ENCODE measurements around the gene MPZL3. TPM values are rescaled to one million over a fixed set of nuclear protein-coding genes. Genes with fewer than 3 reads are reported as not detected.

The MPZL3 gene
- total RNA-seq, 1 donor from 2014 or later, result 8.5 TPM

DNA sequence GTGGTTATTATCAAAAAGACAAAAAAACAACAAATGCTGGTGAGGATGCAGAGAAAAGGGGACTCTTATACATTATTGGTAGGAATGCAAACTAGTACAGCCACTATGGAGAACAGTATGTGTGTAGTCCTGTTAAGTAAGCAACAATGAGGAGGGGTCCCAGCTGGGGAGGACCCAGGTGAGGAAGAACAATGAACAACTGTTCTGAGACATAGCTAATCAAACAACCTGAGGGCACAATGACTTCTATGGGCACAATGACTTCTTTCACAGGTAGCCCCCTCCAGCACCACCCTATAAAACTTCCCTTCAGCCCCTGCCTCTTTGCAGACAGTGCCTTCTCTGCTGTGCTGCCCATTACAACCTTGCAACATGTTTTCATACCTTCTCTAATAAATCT lies 32.9 kb downstream of the MPZL3 start:
- peaks cover 6% of the 10 kb centered on the region for H3K27me3 Mint-ChIP-seq (ENCODE audit: low read depth, unreplicated experiment)
- no peak overlapping the region for H2AFZ ChIP-seq (ENCODE audit: low read depth, low read length)
- H3K9ac ChIP-seq (ENCODE audit: low read length), result no peak overlapping the region

DNA sequence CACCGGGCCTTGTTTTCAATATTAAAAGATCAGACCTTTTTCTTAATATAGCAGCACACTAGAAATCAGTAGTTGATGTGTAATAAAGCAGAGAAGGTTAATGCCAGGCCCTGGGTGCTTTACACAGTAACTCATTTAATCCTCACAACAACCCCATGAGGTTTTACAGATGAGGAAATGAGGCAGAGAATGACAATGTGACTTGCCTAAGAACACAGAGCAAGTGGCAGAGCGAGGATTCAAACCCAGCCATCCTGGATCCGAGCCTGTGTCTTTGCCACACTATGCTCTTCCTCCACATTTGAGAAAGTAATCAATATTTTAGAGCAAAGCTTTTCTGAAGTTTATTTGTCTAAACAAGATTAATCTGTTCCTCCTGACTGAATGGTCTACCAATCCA lies 34.6 kb downstream of the MPZL3 start:
- no peaks in the 10 kb centered on the region for H3K9me3 ChIP-seq (ENCODE audit: insufficient read depth, low read depth, low read length)
- no peaks in the 10 kb centered on the region for H3K4me1 ChIP-seq (ENCODE audit: insufficient read depth, low read length)
- H3K79me2 ChIP-seq (ENCODE audit: insufficient read depth, low read length), result no peaks in the 10 kb centered on the region
- H4K20me1 ChIP-seq (ENCODE audit: insufficient read depth, low read length), result no peaks in the 10 kb centered on the region
- no peaks in the 10 kb centered on the region for H3K36me3 Mint-ChIP-seq (ENCODE audit: low read depth, unreplicated experiment)
- FAIRE-seq (no peak), DNase-seq (ENCODE audit: low read depth) (no peak)
- no peaks in the 10 kb centered on the region for H3K9me3 Mint-ChIP-seq (ENCODE audit: unreplicated experiment)
- no peaks in the 10 kb centered on the region for H3K36me3 ChIP-seq (ENCODE audit: insufficient read depth, low read length)
- peaks cover 34% of the 10 kb centered on the region for H3K27me3 ChIP-seq (ENCODE audit: insufficient read depth, low read length)
- no peak overlapping the region for H3K27ac Mint-ChIP-seq (ENCODE audit: unreplicated experiment)
- no peak overlapping the region for H3K4me2 ChIP-seq (ENCODE audit: low read length)
- H2AFZ ChIP-seq (ENCODE audit: low read depth, low read length), result no peak overlapping the region
- no peak overlapping the region for H3K4me3 ChIP-seq (ENCODE audit: insufficient read depth, low read depth, low read length)
- no peaks in the 10 kb centered on the region for H3K4me1 Mint-ChIP-seq (ENCODE audit: low read depth, unreplicated experiment)
- no peak overlapping the region for H3K9ac ChIP-seq (ENCODE audit: low read length)
- no peak overlapping the region for H3K27ac ChIP-seq (ENCODE audit: low read depth, low read length)
- H3K4me3 Mint-ChIP-seq (ENCODE audit: unreplicated experiment), result no peak overlapping the region
- peaks cover 14% of the 10 kb centered on the region for H3K27me3 Mint-ChIP-seq (ENCODE audit: low read depth, unreplicated experiment)
- no peak for TF ChIP-seq EZH2 (IDR thresholded peaks at IDR 0.05; ENCODE audit: insufficient read depth, low read length)
- TF ChIP-seq, protein P1, sequence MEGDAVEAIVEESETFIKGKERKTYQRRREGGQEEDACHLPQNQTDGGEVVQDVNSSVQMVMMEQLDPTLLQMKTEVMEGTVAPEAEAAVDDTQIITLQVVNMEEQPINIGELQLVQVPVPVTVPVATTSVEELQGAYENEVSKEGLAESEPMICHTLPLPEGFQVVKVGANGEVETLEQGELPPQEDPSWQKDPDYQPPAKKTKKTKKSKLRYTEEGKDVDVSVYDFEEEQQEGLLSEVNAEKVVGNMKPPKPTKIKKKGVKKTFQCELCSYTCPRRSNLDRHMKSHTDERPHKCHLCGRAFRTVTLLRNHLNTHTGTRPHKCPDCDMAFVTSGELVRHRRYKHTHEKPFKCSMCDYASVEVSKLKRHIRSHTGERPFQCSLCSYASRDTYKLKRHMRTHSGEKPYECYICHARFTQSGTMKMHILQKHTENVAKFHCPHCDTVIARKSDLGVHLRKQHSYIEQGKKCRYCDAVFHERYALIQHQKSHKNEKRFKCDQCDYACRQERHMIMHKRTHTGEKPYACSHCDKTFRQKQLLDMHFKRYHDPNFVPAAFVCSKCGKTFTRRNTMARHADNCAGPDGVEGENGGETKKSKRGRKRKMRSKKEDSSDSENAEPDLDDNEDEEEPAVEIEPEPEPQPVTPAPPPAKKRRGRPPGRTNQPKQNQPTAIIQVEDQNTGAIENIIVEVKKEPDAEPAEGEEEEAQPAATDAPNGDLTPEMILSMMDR (IDR thresholded peaks at IDR 0.05; ENCODE audit: insufficient read depth, low read depth, low read length), result no peak

More for the DNA sequence above, 32.9 kb downstream of the MPZL3 start:
- no peak for FAIRE-seq
- Histone ChIP-seq H3K27me3 (ENCODE audit: insufficient read depth, low read length) (peaks cover 22% of the 10 kb centered on the region), H3K36me3 (ENCODE audit: insufficient read depth, low read length) (no peaks in the 10 kb centered on the region), H3K4me3 (ENCODE audit: insufficient read depth, low read depth, low read length) (no peak overlapping the region), H4K20me1 (ENCODE audit: insufficient read depth, low read length) (no peaks in the 10 kb centered on the region), H3K79me2 (ENCODE audit: insufficient read depth, low read length) (no peaks in the 10 kb centered on the region), H3K4me1 (ENCODE audit: insufficient read depth, low read length) (no peaks in the 10 kb centered on the region), H3K9me3 (ENCODE audit: insufficient read depth, low read depth, low read length) (no peaks in the 10 kb centered on the region), H3K27ac (ENCODE audit: low read depth, low read length) (no peak overlapping the region), H3K4me2 (ENCODE audit: low read length) (no peak overlapping the region)
- TF ChIP-seq, protein P1 (IDR thresholded peaks at IDR 0.05; ENCODE audit: insufficient read depth, low read depth, low read length), result no peak
- TF ChIP-seq EZH2 (IDR thresholded peaks at IDR 0.05; ENCODE audit: insufficient read depth, low read length), result no peak
- no peaks in the 10 kb centered on the region for H3K36me3 Mint-ChIP-seq (ENCODE audit: low read depth, unreplicated experiment)
- no peak overlapping the region for H3K27ac Mint-ChIP-seq (ENCODE audit: unreplicated experiment)
- H3K4me1 Mint-ChIP-seq (ENCODE audit: low read depth, unreplicated experiment), result no peaks in the 10 kb centered on the region
- no peak overlapping the region for H3K4me3 Mint-ChIP-seq (ENCODE audit: unreplicated experiment)
- no peak for DNase-seq (ENCODE audit: low read depth)
- H3K9me3 Mint-ChIP-seq (ENCODE audit: unreplicated experiment), result no peaks in the 10 kb centered on the region

DNA sequence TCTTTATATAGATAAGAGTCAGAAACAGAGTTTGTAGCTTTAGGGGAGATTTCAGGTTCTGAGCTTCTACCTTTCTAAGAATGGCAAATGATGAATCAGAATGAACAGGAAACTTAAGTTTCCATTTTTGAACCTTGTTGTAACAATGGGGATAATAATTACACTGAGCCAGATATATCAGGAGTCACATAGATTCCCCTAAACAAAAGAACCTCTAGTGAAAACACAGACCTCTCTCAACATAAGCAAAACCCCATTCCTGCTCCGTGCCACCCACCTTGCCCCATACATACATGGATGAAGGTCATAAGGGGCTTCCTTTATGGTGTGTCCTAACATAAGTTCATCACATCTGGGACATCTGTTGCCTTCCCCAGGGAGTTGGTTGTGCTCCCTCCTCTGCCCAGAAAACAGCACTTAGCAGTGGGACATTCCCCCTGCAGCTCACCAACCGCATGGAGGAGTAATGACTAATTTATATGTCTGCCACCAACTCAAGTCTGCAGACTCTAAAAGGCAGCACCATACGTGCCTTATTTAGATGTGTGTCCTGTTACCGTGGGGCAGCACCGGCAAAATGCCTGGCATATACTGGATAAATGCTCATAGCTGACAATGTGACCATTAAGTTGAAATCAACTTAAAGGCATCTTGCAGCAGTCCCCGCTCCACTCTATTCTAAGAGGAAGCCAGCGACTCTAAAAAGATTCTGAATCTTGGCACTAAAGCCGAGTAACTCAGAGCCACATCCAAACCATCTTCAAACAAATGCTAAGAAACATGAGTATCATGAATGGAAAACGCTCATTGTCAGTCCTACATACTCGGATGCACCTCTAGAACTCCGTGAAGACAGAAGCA lies 35.3 kb downstream of the MPZL3 start:
- no peak for DNase-seq (ENCODE audit: low read depth)
- H3K4me3 Mint-ChIP-seq (ENCODE audit: unreplicated experiment), result no peak overlapping the region
- no peak overlapping the region for H3K4me2 ChIP-seq (ENCODE audit: low read length)
- no peak overlapping the region for H2AFZ ChIP-seq (ENCODE audit: low read depth, low read length)
- no peaks in the 10 kb centered on the region for H3K36me3 Mint-ChIP-seq (ENCODE audit: low read depth, unreplicated experiment)
- H3K36me3 ChIP-seq (ENCODE audit: insufficient read depth, low read length), result no peaks in the 10 kb centered on the region
- TF ChIP-seq, protein P1 (IDR thresholded peaks at IDR 0.05; ENCODE audit: insufficient read depth, low read depth, low read length), result no peak
- TF ChIP-seq EZH2 (IDR thresholded peaks at IDR 0.05; ENCODE audit: insufficient read depth, low read length), result no peak
- H3K9ac ChIP-seq (ENCODE audit: low read length), result no peak overlapping the region
- no peaks in the 10 kb centered on the region for H3K79me2 ChIP-seq (ENCODE audit: insufficient read depth, low read length)
- H3K9me3 ChIP-seq (ENCODE audit: insufficient read depth, low read depth, low read length), result no peaks in the 10 kb centered on the region
- H3K4me1 ChIP-seq (ENCODE audit: insufficient read depth, low read length), result no peaks in the 10 kb centered on the region
- no peak for FAIRE-seq
- peaks cover 17% of the 10 kb centered on the region for H3K27me3 Mint-ChIP-seq (ENCODE audit: low read depth, unreplicated experiment)
- H4K20me1 ChIP-seq (ENCODE audit: insufficient read depth, low read length), result no peaks in the 10 kb centered on the region
- H3K27me3 ChIP-seq (ENCODE audit: insufficient read depth, low read length), result peaks cover 39% of the 10 kb centered on the region
- H3K27ac ChIP-seq (ENCODE audit: low read depth, low read length), result no peak overlapping the region
- no peak overlapping the region for H3K4me3 ChIP-seq (ENCODE audit: insufficient read depth, low read depth, low read length)
- no peaks in the 10 kb centered on the region for H3K9me3 Mint-ChIP-seq (ENCODE audit: unreplicated experiment)
- no peak overlapping the region for H3K27ac Mint-ChIP-seq (ENCODE audit: unreplicated experiment)
- H3K4me1 Mint-ChIP-seq (ENCODE audit: low read depth, unreplicated experiment), result no peaks in the 10 kb centered on the region

All from astrocyte (in vitro differentiated cells and primary cell).